SK-N-MC (cell line): ENCODE results near the gene PTPRK.

ENCODE experiments used
- EZH2 ChIP-seq: fragments of 200-600 bp; sonication (generic); IDR thresholded peaks from one replicate; pipeline ENCODE4 v1.6.1; 2017; ENCODE audit warnings: antibody characterized with exemption
- POLR2AphosphoS5 ChIP-seq: IDR thresholded peaks from 2 replicates; pipeline ENCODE4 v1.6.1; 2012; ENCODE audit warnings: mild to moderate bottlenecking, low read depth, low read length, borderline replicate concordance

DNA sequence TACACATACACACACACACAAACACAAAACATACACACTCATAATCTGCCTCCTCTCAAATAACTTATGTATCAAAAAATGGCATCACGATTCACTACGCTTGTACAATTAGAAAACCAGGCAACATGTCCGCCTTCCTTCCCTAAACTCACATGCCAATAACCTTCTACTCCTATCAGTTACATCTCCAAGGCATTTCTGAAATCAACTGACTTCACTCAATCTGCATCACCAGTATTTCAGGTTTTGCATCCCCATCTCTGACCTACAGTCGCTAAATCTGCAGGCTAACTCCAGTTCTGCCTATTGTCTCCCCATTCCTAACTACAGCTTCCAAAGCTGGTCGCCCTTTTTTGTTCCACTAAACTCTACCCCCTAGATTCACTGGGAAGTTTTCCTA lies 217.5 kb downstream of the PTPRK start:
- TF ChIP-seq EZH2 (no peak), POLR2AphosphoS5 (no peak)
